22Rv1 (cell line): Measurements from ENCODE around the gene MED27.

Experiments used
- ZFX ChIP-seq: fragments of 450-650 bp; IDR thresholded peaks from 2 replicates; pipeline ENCODE4 v1.6.1; 2017; ENCODE audit warnings: antibody characterized with exemption, borderline replicate concordance
- TF ChIP-seq, protein P1 (sequence below): fragments of 450-650 bp; IDR thresholded peaks from 2 replicates; pipeline ENCODE4 v1.5.1; 2017; ENCODE audit warnings: mild to moderate bottlenecking

DNA sequence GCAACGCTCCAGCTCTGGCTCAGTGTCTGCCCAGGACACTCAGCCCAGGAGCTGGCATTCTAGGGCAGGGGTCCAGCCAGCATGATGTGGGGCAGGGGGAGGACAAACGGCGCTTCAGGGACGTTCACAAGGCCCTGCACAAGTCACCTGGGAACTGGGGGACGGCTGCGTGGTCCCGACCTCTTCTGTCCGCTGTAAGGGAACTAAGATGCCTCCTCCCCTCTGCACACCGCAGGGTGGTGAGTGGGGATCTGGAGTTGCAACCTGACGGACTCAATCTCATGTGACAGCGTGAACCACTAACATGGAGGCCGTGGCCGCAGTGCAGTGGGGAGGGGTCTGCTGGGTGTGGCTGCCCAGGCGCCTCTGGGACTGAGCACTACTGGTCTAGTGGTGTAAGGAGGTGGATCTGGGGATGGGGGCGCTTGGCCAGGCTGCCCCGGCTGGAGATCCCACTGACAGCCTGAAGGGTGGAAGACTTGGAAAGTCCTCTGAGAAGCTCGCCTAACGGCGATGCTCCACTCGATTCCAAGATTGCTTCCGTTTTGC, 251.8 kb downstream of the MED27 start:
- TF ChIP-seq, protein P1, sequence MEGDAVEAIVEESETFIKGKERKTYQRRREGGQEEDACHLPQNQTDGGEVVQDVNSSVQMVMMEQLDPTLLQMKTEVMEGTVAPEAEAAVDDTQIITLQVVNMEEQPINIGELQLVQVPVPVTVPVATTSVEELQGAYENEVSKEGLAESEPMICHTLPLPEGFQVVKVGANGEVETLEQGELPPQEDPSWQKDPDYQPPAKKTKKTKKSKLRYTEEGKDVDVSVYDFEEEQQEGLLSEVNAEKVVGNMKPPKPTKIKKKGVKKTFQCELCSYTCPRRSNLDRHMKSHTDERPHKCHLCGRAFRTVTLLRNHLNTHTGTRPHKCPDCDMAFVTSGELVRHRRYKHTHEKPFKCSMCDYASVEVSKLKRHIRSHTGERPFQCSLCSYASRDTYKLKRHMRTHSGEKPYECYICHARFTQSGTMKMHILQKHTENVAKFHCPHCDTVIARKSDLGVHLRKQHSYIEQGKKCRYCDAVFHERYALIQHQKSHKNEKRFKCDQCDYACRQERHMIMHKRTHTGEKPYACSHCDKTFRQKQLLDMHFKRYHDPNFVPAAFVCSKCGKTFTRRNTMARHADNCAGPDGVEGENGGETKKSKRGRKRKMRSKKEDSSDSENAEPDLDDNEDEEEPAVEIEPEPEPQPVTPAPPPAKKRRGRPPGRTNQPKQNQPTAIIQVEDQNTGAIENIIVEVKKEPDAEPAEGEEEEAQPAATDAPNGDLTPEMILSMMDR: no peak
- no peak for TF ChIP-seq ZFX
